ENCODE results near the gene CAPN7.

Gene CAPN7

GRCh38 chr3:15301761-15302160, 95.7 kb downstream of the CAPN7 start:
- no peak for DNase-seq
